Stimulated activated effector memory CD8-positive, alpha-beta T cell treated with anti-CD3 and anti-CD28 coated beads, Interleukin-12 subunit alpha, Interleukin-12 subunit beta, amount 100 ng/mL, for 72 hours (primary cell): ENCODE data around the gene USP17L13.
"Not testable (repeated sequence)": the region's sequence is repeated elsewhere in the genome, so short reads cannot be mapped to it uniquely, and the experiment has no call there.

Experiments used
- ATAC-seq: fragments of 150-1000 bp; cut with Tn5 transposase; 2 replicates; pipeline ENCODE4 v1.10.0; 2021
- DNase-seq, 2 donors: peaks; one replicate each; pipeline ENCODE4 v3.0.0; 2021 to 2022; ENCODE audit warnings: low spot score in 2 of 2
- H3K27ac Mint-ChIP-seq: one replicate; pipeline ENCODE4 v1.8.0; 2022; ENCODE audit warnings: mild to moderate bottlenecking, mixed read lengths
- H3K36me3 Mint-ChIP-seq: one replicate; pipeline ENCODE4 v1.8.0; 2022; ENCODE audit warnings: mild to moderate bottlenecking, mixed read lengths
- H3K4me1 Mint-ChIP-seq: one replicate; pipeline ENCODE4 v1.8.0; 2022; ENCODE audit warnings: mixed read lengths
- H3K4me3 Mint-ChIP-seq: one replicate; pipeline ENCODE4 v1.8.0; 2022; ENCODE audit warnings: mild to moderate bottlenecking, mixed read lengths
- H3K9me3 Mint-ChIP-seq: one replicate; pipeline ENCODE4 v1.8.0; 2022; ENCODE audit warnings: mixed read lengths

The USP17L13 gene

GRCh38 chr4:9224596-9224995 is at the start of gene USP17L13:
TSS of gene USP17L13 (plus strand) at chr4:9224896. CDS start at chr4:9224896, 0 bp downstream.
- not testable (repeated sequence) for H3K36me3 Mint-ChIP-seq, H3K4me1 Mint-ChIP-seq, DNase-seq, ATAC-seq, H3K9me3 Mint-ChIP-seq, H3K27ac Mint-ChIP-seq, H3K4me3 Mint-ChIP-seq

GRCh38 chr4:9210357-9210756 is 14.3 kb upstream of the USP17L13 start, which contains the start of gene USP17L10:
TSS of gene USP17L10 (plus strand) at chr4:9210657. CDS start at chr4:9210657, 0 bp downstream.
- H3K4me1 Mint-ChIP-seq, H3K36me3 Mint-ChIP-seq, H3K27ac Mint-ChIP-seq, DNase-seq, H3K9me3 Mint-ChIP-seq, ATAC-seq, H3K4me3 Mint-ChIP-seq: not testable (repeated sequence)

GRCh38 chr4:9214701-9215100 is 10.0 kb upstream of the USP17L13 start:
- not testable (repeated sequence) for H3K36me3 Mint-ChIP-seq, ATAC-seq, H3K4me1 Mint-ChIP-seq, H3K27ac Mint-ChIP-seq, H3K9me3 Mint-ChIP-seq, H3K4me3 Mint-ChIP-seq
- peak in 1 of 2 donors; percentile 20 for DNase-seq

GRCh38 chr4:9215105-9215504 is 9.6 kb upstream of the USP17L13 start, which contains the start of gene USP17L11:
TSS of gene USP17L11 (plus strand) at chr4:9215405. CDS start at chr4:9215405, 0 bp downstream.
- H3K4me3 Mint-ChIP-seq, ATAC-seq, H3K36me3 Mint-ChIP-seq, H3K27ac Mint-ChIP-seq, H3K4me1 Mint-ChIP-seq, H3K9me3 Mint-ChIP-seq, DNase-seq: not testable (repeated sequence)

GRCh38 chr4:9219852-9220251 is 4.8 kb upstream of the USP17L13 start, which contains the start of gene USP17L12:
TSS of gene USP17L12 (plus strand) at chr4:9220152. CDS start at chr4:9220152, 0 bp downstream.
- not testable (repeated sequence) for H3K27ac Mint-ChIP-seq, ATAC-seq, H3K4me3 Mint-ChIP-seq, H3K4me1 Mint-ChIP-seq, H3K36me3 Mint-ChIP-seq, H3K9me3 Mint-ChIP-seq, DNase-seq

- H3K4me3 Mint-ChIP-seq, H3K4me1 Mint-ChIP-seq, H3K36me3 Mint-ChIP-seq, ATAC-seq, H3K27ac Mint-ChIP-seq, H3K9me3 Mint-ChIP-seq: not testable (repeated sequence)
- DNase-seq: peak in 1 of 2 donors; percentile 33
Measured at GRCh38 chr4:9230249-9230648, 5.6 kb downstream of the USP17L13 start.

- H3K27ac Mint-ChIP-seq, H3K9me3 Mint-ChIP-seq, H3K36me3 Mint-ChIP-seq, H3K4me3 Mint-ChIP-seq, ATAC-seq, H3K4me1 Mint-ChIP-seq, DNase-seq: not testable (repeated sequence)
Measured at GRCh38 chr4:9234085-9234484, 9.4 kb downstream of the USP17L13 start, which contains the start of gene USP17L15. TSS of gene USP17L15 (plus strand) at chr4:9234385. CDS start at chr4:9234385, 0 bp downstream.

GRCh38 chr4:9238461-9238860 is 13.8 kb downstream of the USP17L13 start:
- H3K4me1 Mint-ChIP-seq, DNase-seq, H3K36me3 Mint-ChIP-seq, H3K4me3 Mint-ChIP-seq, H3K27ac Mint-ChIP-seq, ATAC-seq, H3K9me3 Mint-ChIP-seq: not testable (repeated sequence)

GRCh38 chr4:9243579-9243978 is 18.9 kb downstream of the USP17L13 start, which contains the start of gene USP17L17:
TSS of gene USP17L17 (plus strand) at chr4:9243879. CDS start at chr4:9243879, 0 bp downstream.
- not testable (repeated sequence) for ATAC-seq, H3K36me3 Mint-ChIP-seq, H3K9me3 Mint-ChIP-seq

GRCh38 chr4:9247953-9248680 is 23.4 kb downstream of the USP17L13 start, which contains the start of gene USP17L18:
TSS of gene USP17L18 (plus strand) at chr4:9248630. CDS start at chr4:9248630, 0 bp downstream.
- DNase-seq: peak in 1 of 2 donors; percentile 36
- H3K4me3 Mint-ChIP-seq, H3K36me3 Mint-ChIP-seq, ATAC-seq, H3K9me3 Mint-ChIP-seq, H3K4me1 Mint-ChIP-seq, H3K27ac Mint-ChIP-seq: not testable (repeated sequence)

More at GRCh38 chr4:9243579-9243978, 18.9 kb downstream of the USP17L13 start, which contains the start of gene USP17L17:
- not testable (repeated sequence) for DNase-seq, H3K4me1 Mint-ChIP-seq, H3K4me3 Mint-ChIP-seq, H3K27ac Mint-ChIP-seq

GRCh38 chr4:9253078-9253477 is 28.4 kb downstream of the USP17L13 start, which contains the start of gene USP17L19:
TSS of gene USP17L19 (plus strand) at chr4:9253378. CDS start at chr4:9253378, 0 bp downstream.
- not testable (repeated sequence) for ATAC-seq, H3K36me3 Mint-ChIP-seq, H3K4me3 Mint-ChIP-seq, H3K4me1 Mint-ChIP-seq, DNase-seq, H3K9me3 Mint-ChIP-seq, H3K27ac Mint-ChIP-seq

- not testable (repeated sequence) for H3K27ac Mint-ChIP-seq, H3K36me3 Mint-ChIP-seq, H3K4me3 Mint-ChIP-seq, DNase-seq, ATAC-seq, H3K4me1 Mint-ChIP-seq, H3K9me3 Mint-ChIP-seq
Measured at GRCh38 chr4:9257824-9258223, 33.1 kb downstream of the USP17L13 start, which contains the start of gene USP17L20. TSS of gene USP17L20 (plus strand) at chr4:9258124. CDS start at chr4:9258124, 0 bp downstream.

GRCh38 chr4:9262572-9262971 is 37.9 kb downstream of the USP17L13 start, which contains the start of gene USP17L21:
TSS of gene USP17L21 (plus strand) at chr4:9262872. CDS start at chr4:9262872, 0 bp downstream.
- not testable (repeated sequence) for H3K9me3 Mint-ChIP-seq, DNase-seq, H3K36me3 Mint-ChIP-seq, H3K4me3 Mint-ChIP-seq, ATAC-seq, H3K27ac Mint-ChIP-seq, H3K4me1 Mint-ChIP-seq

GRCh38 chr4:9267319-9267718 is 42.6 kb downstream of the USP17L13 start, which contains the start of gene USP17L22:
TSS of gene USP17L22 (plus strand) at chr4:9267619. CDS start at chr4:9267619, 0 bp downstream.
- H3K9me3 Mint-ChIP-seq, H3K4me3 Mint-ChIP-seq, H3K4me1 Mint-ChIP-seq, ATAC-seq, H3K27ac Mint-ChIP-seq, H3K36me3 Mint-ChIP-seq, DNase-seq: not testable (repeated sequence)

- not testable (repeated sequence) for H3K9me3 Mint-ChIP-seq, H3K27ac Mint-ChIP-seq, H3K4me1 Mint-ChIP-seq, ATAC-seq, H3K36me3 Mint-ChIP-seq, H3K4me3 Mint-ChIP-seq
- peak; percentile 4 to 51 for DNase-seq
Measured at GRCh38 chr4:9271719-9272118, 47.0 kb downstream of the USP17L13 start.
